ENCODE measurements around the gene PRDM4.

PRDM4 gene

DNA sequence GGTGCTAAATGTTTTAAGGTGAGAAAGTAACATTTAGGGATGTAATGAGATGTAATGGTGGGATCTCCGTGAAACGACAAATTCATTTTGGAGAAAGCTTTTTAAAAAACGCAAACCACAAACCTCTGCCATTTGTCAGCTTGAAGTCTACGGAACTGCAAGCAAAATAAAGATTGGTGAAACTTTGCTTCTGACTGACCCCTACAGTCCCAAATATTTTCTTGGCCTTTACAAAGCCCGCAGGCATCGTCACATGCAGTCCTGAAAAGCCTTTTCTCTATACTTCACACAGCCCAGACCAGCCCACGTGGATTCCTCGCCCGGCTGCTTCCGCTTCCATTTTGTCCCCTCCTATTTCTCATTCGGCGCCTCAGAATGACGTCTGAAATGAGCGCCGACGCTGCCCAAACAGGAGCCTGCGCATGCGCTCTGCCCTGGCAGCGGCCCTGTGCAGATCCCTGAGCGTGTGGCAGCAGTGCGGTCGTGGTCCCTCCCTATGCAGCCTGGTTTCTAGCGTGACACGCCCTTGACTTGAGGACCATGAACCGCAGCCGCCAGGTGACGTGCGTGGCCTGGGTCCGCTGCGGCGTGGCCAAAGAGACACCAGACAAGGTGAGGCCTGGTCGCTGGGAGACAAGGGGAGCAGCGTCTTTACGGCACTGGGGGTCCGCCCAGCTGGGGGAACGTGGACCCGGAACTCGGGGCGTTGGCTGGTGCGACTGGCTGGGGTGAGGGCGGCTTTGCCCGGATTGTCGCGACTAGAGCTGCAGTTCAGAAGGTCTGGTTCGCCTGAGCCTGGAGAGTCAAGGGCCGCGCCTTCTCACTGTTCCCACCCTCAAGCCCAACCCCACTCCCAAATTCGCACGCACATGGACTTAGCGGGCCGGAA lies 75.3 kb downstream of the PRDM4 start, which contains the start of gene PWP1:
Gene PWP1 (plus strand): TSS at position 440 of the 889 bp plus-strand sequence. CDS start 101 bp downstream, at position 541.
- peak; percentile 19 for DNase-seq

DNA sequence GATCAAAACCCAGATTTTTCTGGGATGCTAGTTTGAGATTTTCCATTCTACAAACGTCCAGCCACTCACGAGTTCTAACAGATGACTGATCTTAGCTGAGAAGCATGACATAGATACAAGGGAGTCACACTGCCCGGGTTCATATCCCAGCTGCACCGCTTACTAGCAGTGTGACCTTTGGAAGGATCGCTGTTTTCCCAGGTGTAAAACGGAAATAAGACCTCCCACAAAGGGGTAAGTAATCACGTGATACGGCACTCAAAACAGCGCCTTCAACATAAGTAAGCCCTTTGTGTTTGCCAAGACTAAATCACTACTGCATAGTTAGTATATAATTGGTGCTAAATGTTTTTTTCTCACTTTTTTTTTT lies 76.0 kb downstream of the PRDM4 start:
- peak; percentile 2 for DNase-seq

DNA sequence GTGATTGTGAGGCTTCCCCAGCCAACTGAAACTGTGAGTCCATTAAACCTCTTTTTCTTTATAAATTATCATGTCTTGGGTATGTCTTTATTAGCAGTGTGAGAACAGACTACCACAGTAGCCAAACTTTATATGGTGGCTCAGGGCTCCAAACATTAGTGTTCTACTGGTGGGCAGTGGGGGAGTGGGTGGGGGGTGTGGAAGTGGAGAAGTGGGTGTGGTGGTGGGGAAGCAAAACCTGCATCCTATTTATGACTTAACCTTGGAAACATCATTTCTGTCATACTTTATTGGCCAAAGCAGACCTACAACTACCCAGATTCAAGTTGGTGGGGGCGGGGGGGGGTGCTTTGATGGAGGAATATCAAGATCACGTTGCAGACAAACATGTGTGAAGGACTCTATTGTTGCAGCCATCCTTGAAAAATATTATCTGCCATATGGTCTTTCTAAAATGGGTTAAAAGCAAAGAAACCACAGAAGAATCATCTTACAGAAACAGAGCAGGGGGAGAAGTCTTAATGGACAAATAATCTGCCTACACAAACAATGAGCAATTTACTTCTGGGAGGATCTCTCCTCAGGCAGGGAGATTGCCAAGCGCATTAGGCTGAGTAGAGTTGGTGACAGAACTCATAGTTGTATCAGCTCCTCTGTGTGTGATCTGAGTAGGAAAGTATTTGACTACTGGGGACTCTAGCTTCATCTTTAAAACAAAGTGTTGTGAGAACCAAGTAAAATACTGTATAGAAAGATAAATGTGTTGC lies 76.7 kb downstream of the PRDM4 start:
- no peak for DNase-seq

Measured in NCI-H524 treated with DMSO at 0.1 percent for 48 hours (cell line).